HG03097 (cell line): ENCODE measurements around the gene SUMO1.
"Not testable (repeated sequence)": the region's sequence is repeated elsewhere in the genome, so short reads cannot be mapped to it uniquely, and the experiment has no call there.

Experiments
- ATAC-seq: cut with Tn5 transposase; IDR thresholded peaks from one replicate; pipeline ENCODE4 v1.9.1; 2021; ENCODE audit not compliant: unreplicated experiment, low FRiP score

The SUMO1 gene

GRCh38 chr2:202238234-202239197 is at the start of gene SUMO1:
Gene SUMO1 (minus strand): TSS chr2:202238597. CDS start chr2:202238451, 146 bp downstream.
- peak; percentile 91 for ATAC-seq

GRCh38 chr2:202286595-202286994 is 48.2 kb upstream of the SUMO1 start:
- no peak for ATAC-seq

GRCh38 chr2:202278944-202279343 is 40.5 kb upstream of the SUMO1 start:
- no peak for ATAC-seq

GRCh38 chr2:202278036-202278760 is 39.8 kb upstream of the SUMO1 start:
- ATAC-seq, result no peak

GRCh38 chr2:202276078-202276720 is 37.8 kb upstream of the SUMO1 start:
- ATAC-seq, result not testable (repeated sequence)

- ATAC-seq, result no peak
These were observed 32.1 kb upstream of the SUMO1 start for GRCh38 chr2:202270487-202270886.

- ATAC-seq, result no peak
These were observed 31.2 kb upstream of the SUMO1 start for GRCh38 chr2:202269585-202269984.

- ATAC-seq, result no peak
These were observed 29.1 kb upstream of the SUMO1 start for GRCh38 chr2:202267495-202267894.

- ATAC-seq, result peak; percentile 93
These were observed 27.3 kb upstream of the SUMO1 start, which contains the start of gene NOP58 for GRCh38 chr2:202265467-202266277. Gene NOP58 (plus strand): TSS chr2:202265763. CDS start chr2:202265942, 179 bp downstream.

GRCh38 chr2:202261531-202261930 is 23.1 kb upstream of the SUMO1 start:
- ATAC-seq, result no peak

- ATAC-seq, result no peak
These were observed 13.1 kb upstream of the SUMO1 start for GRCh38 chr2:202251494-202251893.

GRCh38 chr2:202249521-202250253 is 11.3 kb upstream of the SUMO1 start:
- ATAC-seq, result no peak

GRCh38 chr2:202247710-202248109 is 9.3 kb upstream of the SUMO1 start:
- ATAC-seq, result not testable (repeated sequence)

GRCh38 chr2:202237787-202238233 is 587 bp downstream of the SUMO1 start:
- ATAC-seq, result peak; percentile 45

GRCh38 chr2:202221873-202222272 is 16.5 kb downstream of the SUMO1 start:
- no peak for ATAC-seq

- ATAC-seq, result no peak
These were observed 23.2 kb downstream of the SUMO1 start for GRCh38 chr2:202215179-202215578.

GRCh38 chr2:202208526-202208925 is 29.9 kb downstream of the SUMO1 start:
- no peak for ATAC-seq

GRCh38 chr2:202204855-202205254 is 33.5 kb downstream of the SUMO1 start:
- ATAC-seq, result no peak

- no peak for ATAC-seq
These were observed 35.0 kb downstream of the SUMO1 start for GRCh38 chr2:202203348-202203747.
